G401.6 (cell line): ENCODE measurements around the gene RASD2.
"Not testable (repeated sequence)": the region's sequence is repeated elsewhere in the genome, so short reads cannot be mapped to it uniquely, and the experiment has no call there.

ENCODE experiments used
- FAIRE-seq: peaks from 2 replicates; lab custom pipeline; 2012; peaks lifted over from hg19 to GRCh38; lab: Jason Lieb, UNC

The RASD2 gene, protein sequence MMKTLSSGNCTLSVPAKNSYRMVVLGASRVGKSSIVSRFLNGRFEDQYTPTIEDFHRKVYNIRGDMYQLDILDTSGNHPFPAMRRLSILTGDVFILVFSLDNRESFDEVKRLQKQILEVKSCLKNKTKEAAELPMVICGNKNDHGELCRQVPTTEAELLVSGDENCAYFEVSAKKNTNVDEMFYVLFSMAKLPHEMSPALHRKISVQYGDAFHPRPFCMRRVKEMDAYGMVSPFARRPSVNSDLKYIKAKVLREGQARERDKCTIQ

DNA sequence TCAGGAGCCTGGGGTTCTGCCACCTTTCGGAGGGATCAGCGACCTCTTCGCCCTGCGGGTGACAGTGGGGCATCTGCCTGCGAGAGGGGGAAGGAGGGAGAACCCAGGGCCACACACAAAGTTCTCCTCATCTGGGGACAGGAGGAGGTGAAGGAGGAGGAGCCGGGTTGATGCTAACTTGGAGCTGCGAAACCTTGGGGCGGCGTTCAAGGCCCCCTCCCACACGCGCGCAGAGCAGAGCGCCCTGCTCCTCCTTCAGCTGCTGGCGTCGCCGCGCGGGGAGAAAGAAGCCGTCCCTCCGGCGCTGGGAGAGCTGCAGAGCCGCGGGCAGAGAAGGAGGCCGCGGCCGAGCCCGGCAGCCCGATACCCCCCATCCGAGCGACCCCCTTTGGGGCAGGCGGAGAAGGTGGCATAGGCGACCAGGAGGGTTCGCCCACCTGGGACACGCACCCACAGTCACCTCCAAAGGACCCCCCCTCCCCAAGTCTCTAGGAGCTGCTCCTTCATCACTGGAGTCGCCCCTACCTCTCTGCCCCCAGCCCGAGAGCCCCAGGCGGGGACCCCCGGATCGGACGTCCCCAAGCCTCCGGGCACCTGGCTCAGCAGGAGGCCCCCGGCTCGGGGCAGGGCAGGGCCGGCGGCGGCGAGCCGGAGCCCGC is at the start of gene RASD2:
TSS of gene RASD2 (plus strand) at position 237 of the 659 bp plus-strand sequence. CDS start 5,979 bp downstream, outside the sequence.
- no peak for FAIRE-seq

DNA sequence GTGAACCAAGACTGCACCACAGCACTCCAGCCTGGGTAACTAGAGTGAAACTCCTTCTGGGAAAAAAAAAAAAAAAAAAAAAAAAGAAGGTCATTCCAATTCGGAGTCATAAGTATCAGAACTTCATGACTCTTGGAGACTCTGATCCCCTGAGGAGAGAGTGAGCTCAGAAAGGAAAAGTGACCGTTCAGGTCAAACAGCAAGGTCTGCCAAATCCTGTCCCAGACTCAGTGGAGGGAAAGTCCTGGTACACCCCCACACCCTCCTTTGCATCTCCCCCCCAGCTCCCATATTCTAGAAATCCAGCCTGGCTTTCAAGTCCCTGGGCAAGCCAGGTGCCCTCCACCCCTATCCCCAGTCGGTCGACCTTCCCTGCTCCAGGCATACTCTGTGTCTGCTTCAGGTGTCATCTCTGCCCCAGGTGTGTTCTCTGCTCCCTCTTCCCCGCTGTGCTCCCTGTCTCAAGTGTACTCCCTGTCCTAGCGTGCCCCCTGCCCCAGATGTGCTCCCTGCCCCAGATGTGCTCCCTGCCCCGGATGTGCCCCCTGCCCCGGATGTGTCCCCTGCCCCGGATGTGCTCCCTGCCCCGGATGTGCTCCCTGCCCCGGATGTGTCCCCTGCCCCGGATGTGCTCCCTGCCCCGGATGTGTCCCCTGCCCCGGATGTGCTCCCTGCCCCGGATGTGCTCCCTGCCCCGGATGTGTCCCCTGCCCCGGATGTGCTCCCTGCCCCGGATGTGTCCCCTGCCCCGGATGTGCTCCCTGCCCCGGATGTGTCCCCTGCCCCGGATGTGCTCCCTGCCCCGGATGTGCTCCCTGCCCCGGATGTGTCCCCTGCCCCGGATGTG is 49.3 kb upstream of the RASD2 start:
- FAIRE-seq = not testable (repeated sequence)

DNA sequence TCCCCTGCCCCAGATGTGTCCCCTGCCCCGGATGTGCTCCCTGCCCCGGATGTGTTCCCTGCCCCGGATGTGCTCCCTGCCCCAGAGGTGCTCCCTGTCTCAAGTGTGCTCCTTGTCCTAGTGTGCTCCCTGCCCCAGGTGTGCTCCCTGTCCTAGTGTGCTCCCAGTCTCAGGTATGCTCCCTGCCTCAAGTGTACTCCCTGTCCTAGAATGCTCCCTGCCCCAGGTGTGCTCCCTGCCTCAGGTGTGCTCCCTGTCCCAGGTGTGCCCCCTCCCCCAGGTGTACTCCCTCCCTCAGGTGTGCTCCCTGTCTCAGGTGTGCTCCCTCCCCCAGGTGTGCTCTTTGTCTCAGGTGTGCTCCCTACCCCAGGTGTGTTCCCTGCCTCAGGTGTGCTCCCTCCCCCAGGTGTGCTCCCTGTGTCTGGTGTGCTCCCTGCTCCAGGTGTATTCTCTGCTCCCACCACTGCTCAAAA is 48.7 kb upstream of the RASD2 start:
- no peak for FAIRE-seq

DNA sequence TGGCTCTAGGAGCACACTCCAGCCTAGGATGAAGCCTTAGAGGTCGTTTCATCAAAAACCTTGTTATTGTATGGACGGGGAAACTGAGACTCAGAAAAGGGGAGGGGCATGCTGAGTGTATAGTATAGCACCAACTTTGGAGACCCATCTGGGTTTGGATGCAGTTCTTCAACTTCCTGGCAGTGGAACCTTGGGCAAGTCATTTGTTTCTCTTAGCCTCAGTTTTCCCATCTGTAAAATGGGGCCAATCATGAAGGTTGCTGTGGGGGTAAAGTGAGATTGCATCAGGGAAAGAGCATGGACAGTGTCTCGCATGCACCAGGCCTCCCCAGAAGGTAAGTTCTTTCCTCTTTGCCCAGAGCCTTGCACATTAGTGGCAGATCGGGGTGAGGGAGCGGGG is 47.6 kb upstream of the RASD2 start:
- FAIRE-seq = no peak

DNA sequence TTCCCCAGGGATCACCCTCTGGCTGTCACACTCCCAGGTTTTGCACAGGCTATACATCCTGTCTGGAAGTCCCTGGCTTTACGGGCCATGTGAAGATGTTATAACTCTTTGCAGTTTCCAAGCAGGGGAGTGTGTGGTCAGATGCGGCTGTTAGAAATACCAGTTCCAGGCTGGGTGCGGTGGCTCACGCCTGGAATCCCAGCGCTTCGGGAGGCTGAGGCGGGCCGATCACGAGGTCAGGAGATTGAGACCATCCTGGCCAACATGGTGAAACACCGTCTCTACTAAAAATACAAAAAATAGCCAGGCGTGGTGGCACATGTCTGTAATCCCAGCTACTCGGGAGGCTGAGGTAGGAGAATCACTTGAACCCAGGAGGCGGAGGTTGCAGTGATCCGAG is 44.9 kb upstream of the RASD2 start:
- not testable (repeated sequence) for FAIRE-seq

DNA sequence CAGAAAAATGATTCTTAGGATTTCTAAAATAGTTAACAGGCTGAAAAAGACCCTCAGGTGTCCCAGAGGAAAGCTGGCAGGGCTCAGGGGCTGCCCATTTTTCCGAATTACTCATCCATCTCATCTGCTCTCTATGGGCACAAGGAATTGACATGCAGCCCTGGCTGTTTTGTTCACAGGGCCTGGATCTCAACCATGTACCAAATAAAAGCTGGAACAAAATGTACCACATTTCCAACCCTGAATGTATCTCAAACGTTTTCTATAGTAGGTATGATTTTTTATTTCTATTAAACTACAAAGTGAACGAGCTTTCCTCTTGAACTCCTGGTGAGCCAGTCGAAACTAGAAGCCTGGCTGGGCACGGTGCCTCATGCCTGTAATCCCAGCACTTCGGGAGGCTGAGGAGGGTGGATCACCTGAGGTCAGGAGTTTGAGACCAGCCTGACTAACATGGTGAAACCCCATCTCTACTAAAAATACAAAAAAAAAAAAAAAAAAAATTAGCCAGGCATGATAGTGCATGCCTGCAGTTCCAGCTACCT is 43.8 kb upstream of the RASD2 start:
- FAIRE-seq = no peak

DNA sequence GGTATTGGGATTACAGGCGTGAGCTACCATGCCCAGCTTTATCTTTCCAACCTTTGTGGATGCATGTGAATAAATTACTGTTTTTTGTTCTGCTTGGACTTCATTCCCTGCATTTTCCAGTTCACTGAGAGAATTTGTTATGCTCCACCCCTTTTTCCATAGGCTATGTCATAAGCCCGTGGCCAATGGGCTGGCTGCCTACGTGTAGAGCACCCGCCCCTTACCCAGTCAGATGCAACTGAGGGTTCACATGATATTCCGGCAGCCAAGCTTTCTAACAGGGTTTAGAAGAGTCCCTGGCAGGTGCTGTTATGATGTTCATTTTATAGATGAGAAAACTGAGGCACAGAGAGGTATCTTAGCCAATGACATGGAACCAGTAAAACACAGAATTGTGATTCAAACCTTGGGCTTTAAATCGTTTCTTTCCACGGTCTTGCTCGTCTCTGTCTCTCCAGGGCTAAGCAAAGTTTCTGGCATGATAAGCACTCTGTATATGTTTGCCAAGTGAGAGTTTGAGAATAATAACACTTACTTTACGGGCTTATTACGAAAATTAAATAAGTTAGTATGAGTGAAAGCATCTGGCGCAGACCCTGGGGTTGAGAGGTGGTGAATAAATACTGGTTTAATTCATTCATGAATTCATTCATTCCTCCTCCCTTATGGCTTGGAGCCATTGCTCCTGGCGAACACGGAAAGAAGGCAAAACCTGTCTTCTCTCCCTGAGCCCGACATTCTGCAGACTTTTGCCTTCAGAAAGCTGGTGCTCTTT is 42.4 kb upstream of the RASD2 start:
- no peak for FAIRE-seq

DNA sequence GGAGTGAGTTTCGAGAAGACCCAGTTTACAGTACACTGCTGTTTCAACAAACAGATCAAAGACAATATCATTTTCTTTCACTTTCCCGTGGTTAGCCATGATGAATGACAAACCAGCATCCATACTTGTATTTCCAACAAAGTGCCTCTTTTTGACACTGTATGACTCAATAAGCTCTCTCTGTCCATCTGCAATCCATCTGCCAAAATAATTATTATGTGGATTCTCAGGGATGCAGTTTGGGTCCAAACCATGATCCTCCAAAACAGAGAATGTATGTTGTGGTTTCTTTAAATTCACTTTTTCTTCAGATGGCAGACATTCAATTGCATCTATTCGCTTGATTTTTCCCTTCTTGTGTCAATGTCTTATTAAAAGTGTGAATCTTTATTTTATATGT is 37.8 kb upstream of the RASD2 start:
- FAIRE-seq = no peak

DNA sequence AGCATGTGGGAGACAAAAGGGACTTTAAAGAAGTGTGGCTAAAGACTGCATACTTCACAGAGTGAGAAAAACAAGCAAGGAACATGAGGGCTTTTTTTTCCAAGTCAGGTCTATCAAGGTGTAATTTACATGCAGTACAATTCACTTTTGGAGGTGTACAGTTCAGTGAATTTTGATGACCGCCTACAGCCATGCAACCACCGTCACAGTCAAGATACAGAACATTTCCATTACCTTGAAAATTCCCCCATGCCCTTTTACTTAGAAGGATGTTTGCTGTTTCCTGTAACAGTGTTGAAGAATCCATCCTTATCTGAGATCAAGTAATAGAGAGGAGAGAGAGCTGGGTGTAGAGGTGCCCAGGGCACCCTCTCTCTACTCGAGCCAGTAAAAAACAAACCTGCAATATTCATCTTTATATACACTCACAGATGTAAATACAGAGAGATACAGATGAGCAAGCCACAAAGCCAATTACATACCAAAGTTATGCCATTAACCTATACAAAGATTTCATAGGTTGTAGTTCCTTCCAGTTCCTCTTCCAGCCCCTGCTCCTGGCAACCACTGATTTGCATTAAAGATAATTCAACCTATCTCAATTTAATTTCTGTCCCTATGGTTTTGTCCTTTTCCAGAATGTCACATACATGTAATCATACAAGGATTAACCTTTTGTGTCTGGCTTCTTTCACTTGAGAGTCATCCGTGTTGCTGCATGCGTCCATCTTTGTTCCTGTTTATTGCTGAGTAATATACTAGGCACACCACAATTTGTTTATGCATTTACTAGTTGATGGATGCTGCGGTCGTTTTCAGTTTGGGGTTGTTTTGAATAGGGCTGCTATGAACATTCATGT is 35.0 kb upstream of the RASD2 start:
- FAIRE-seq = no peak

DNA sequence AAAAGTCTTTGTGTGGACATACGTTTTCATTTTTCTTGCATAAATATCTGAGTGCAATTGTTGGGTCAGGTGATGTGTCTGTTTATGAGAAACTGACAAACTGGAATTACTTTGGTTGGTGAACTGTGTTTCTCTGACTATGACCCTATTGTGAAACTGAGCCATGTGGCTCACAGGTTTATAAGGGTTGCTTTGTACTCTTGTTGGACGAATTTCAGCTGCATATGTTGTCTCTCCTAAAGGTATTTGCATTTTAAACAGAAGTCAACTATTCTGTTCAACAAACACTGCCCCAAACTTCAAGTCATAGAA is 34.4 kb upstream of the RASD2 start:
- FAIRE-seq = no peak

DNA sequence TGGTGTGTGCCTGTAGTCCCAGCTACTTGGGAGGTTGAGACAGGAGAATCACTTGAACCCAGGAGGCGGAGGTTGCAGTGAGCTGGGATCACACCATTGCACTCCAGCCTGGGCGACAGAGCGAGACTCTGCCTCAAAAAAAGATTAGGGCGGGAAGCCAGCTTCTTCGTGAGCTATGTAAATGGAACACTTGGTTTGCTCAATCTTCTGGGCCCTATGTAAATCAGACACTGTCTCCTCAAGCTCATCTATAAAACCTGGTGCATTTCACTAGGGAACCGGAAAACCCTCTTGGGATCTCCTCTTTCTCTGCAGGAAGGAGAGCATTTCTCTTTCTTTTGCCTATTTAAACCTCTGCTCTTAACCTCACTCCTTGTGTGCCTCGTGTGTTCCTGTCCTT is 32.8 kb upstream of the RASD2 start:
- not testable (repeated sequence) for FAIRE-seq

DNA sequence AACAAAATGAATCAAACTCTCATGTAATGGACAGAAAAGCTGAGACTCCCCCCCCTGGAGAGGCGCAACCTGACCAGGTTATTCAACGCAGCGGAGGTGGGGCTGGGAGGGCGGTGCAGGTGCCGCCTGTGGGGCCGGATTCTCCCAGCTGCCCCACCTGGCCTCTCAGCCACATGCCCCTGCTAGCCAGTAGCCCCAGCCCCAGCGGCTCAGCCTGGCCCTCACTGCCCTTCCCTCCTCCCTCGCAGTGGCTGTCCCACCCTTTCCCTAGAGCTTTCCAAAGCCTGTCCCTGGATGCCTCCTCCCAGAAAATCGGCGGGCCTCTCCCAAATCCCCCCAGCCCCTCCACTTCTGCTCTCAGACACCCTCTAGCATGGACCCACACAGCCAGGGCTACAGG is 31.2 kb upstream of the RASD2 start:
- FAIRE-seq = no peak

DNA sequence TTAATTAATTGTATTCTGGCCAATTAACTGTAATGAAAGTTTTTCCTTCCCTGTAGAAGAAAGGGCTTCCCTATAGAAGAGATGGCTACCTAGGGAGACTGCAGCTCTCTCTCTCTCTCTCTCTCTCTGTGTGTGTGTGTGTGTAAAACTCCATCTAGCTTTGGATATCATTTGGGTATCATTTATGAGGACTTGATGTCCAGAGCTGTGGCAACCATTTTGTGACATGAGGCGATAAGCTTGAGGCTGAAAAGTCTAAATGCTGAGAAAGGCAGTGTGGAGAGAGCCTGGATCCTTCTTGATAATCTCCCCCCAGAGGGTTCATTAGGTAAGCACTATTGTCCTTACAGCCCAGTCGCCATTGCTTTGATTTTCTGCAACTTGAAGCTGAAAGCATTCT is 30.7 kb upstream of the RASD2 start:
- FAIRE-seq = no peak

DNA sequence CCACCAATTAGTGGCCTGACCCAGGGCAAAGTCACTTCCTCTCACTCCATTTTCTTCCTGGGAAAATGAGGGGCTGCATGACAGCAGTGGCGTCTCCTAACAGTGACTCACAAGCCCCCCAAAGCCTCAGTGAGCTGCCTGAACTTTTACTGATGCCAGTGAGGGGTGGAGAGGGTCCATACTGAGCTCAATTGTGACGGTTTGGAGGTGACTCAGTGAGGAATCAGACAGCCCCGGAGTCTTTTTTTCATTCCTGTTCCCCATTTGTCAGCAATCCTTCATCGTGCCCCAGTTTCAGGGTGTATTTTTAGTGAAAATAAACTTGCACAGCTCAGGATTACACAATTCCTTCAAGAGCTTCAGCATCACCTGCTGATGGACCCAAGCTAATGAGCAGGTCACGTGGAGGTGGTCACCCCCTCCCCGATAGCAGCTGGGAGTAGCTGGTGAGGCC is 30.1 kb upstream of the RASD2 start:
- FAIRE-seq = no peak

DNA sequence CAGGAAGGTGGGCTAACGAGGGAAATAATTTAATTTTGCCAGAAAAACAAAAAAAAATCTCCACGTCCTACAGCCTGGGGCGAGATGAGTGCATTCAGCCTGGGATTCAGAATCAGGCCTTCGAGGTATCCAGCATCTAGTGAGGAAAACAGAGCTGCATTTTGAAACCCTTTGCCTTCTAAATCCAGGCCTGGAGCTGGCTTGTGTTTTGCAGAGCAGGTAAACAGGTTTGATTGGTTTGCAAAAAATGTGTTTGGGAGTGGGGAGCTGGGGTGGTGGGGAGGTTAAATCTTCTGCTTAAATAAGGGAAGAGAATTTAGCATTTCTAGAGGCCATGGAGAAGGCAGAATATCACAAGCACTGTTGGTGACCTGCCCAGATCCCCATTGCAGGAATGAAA is 29.7 kb upstream of the RASD2 start:
- FAIRE-seq = no peak

DNA sequence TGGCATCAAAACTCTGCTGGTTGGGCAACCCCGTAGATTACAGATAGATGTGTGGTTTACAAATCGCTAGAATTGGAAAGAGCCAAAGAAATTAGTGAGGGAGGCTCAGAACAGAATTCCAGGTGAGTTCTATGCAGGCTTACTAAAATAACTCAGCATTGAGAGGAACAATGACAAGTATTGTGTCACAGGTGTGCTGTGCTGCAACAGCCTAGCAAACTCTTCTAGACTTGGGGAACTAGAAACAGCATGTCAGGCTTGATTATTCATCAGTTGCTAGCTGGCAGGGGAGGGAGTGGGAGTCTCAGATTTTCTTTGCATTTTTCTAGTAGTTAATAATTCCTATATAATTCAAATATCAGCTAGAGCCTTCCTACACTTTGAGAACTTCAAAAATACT is 26.3 kb upstream of the RASD2 start:
- FAIRE-seq = no peak

DNA sequence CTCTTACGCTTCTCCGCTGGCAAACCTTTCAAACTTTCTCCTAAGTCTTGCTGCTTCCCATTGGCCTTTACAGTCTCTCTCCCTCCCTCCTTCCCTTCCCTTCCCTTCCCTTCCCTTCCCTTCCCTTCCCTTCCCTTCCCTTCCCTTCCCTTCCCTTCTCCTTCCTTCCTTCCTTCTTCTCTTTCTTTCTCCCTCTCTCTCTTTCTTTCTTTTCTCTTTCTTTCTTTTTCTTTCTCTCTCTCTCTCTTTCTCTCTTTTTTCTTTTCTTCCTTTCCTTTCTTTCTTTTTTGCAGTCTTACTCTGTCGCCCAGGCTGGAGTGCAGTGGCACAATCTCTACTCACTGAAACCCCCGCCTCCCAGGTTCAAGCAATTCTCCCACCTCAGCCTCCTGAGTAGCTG is 24.7 kb upstream of the RASD2 start:
- FAIRE-seq = not testable (repeated sequence)

DNA sequence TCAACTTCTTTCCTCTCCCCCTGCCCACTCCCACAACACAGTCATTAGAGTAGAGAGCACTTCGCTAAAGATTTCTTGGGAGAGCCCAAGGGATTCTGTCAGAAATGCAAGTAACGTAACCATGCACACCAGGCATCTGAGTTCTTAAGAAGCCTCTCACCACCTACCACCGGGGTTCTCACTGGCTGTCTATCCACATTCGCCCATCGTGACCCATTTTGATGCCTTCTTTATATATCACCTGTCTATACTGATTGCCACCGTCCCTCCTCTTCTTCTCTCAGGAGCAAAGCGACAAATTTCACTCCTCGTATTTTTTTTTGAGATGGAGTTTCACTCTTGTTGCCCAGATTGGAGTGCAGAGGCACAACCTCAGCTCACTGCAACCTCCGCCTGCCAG is 23.9 kb upstream of the RASD2 start:
- no peak for FAIRE-seq

DNA sequence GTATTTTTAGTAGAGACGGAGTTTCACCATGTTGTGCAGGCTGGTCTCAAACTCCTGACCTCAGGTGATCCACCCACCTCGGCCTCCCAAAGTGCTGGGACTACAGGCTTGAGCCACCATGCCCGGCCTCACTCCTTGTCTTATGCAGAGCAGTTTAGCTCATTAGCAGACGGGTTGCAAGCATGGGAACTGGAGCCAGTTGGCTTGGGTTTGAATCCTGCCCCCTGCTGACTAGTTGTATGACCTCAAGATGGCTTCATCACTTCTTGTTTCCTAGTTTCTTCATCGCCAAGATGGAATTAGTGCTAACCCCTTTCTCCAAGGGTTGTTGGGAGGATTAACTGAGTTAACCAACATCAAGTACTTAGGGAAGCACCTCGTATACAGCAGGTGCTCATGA is 23.4 kb upstream of the RASD2 start:
- no peak for FAIRE-seq

DNA sequence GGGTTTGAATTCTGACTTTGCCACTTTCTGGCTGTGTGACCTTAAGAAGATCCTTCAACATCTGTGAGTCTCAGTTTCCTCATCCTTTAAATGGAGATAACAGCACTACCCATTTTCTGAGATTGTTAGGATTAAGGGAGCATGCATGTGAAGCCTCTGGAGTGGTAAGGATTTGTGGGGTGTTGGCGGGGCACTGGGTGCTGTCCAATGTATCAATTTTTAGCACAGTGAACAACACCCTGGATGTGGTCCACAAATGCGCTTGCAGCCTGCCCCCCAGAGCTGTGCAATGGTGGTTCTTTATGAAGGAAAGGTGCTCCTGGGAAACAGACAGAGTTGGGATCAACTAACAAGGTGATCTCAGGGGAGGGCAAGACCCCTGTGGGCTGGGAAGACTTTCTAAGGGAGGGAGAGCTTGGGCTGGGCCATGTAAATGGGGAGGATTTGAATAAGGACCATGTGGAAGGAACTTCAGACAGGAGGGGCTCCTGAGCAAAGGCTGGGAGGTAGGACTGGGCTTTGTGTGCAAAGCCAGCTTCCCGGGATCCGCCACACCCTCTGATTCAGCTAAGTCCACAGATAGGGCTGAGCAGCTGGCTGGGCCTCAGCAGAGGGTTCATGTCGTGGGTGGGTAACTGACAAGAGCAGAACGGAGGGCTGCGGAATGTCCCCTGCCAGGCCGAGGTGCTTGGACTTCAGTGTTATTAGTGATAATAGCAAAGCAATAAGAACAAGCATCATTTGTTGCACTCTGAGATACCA is 22.7 kb upstream of the RASD2 start:
- FAIRE-seq = no peak
